ENCODE data around the gene ADGRF3.
A peak's percentile ranks its signal among the peaks of the same experiment; 100 is the strongest.

ADGRF3 gene

GRCh38 chr2:26349690-26350089, 3.1 kb upstream of the ADGRF3 start:
- H3K4me3 ChIP-seq (ENCODE audit: low read depth, low read length), result no peak overlapping the region
- TF ChIP-seq, protein P1, sequence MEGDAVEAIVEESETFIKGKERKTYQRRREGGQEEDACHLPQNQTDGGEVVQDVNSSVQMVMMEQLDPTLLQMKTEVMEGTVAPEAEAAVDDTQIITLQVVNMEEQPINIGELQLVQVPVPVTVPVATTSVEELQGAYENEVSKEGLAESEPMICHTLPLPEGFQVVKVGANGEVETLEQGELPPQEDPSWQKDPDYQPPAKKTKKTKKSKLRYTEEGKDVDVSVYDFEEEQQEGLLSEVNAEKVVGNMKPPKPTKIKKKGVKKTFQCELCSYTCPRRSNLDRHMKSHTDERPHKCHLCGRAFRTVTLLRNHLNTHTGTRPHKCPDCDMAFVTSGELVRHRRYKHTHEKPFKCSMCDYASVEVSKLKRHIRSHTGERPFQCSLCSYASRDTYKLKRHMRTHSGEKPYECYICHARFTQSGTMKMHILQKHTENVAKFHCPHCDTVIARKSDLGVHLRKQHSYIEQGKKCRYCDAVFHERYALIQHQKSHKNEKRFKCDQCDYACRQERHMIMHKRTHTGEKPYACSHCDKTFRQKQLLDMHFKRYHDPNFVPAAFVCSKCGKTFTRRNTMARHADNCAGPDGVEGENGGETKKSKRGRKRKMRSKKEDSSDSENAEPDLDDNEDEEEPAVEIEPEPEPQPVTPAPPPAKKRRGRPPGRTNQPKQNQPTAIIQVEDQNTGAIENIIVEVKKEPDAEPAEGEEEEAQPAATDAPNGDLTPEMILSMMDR (IDR thresholded peaks at IDR 0.05; ENCODE audit: low read depth, low read length), result no peak

- H3K4me3 ChIP-seq (ENCODE audit: low read depth, low read length), result peak overlapping the region; percentile 88
Measured at GRCh38 chr2:26347286-26347865, 787 bp upstream of the ADGRF3 start.

GRCh38 chr2:26345545-26346453, 790 bp downstream of the ADGRF3 start, which contains the start of gene SELENOI:
Gene SELENOI, plus strand, starts transcription at chr2:26346143. Its CDS starts 90 bp downstream, at chr2:26346233.
- peak within 1 kb of the TSS; percentile 88 for H3K4me3 ChIP-seq (ENCODE audit: low read depth, low read length)
- TF ChIP-seq, protein P1 (IDR thresholded peaks at IDR 0.05; ENCODE audit: low read depth, low read length), result no peak

More at GRCh38 chr2:26347286-26347865, 787 bp upstream of the ADGRF3 start:
- TF ChIP-seq, protein P1 (IDR thresholded peaks at IDR 0.05; ENCODE audit: low read depth, low read length), result no peak

- TF ChIP-seq, protein P1 (IDR thresholded peaks at IDR 0.05; ENCODE audit: low read depth, low read length), result no peak
- peak overlapping the region; percentile 88 for H3K4me3 ChIP-seq (ENCODE audit: low read depth, low read length)
Measured at GRCh38 chr2:26345283-26345544, 1.4 kb downstream of the ADGRF3 start.

DNA sequence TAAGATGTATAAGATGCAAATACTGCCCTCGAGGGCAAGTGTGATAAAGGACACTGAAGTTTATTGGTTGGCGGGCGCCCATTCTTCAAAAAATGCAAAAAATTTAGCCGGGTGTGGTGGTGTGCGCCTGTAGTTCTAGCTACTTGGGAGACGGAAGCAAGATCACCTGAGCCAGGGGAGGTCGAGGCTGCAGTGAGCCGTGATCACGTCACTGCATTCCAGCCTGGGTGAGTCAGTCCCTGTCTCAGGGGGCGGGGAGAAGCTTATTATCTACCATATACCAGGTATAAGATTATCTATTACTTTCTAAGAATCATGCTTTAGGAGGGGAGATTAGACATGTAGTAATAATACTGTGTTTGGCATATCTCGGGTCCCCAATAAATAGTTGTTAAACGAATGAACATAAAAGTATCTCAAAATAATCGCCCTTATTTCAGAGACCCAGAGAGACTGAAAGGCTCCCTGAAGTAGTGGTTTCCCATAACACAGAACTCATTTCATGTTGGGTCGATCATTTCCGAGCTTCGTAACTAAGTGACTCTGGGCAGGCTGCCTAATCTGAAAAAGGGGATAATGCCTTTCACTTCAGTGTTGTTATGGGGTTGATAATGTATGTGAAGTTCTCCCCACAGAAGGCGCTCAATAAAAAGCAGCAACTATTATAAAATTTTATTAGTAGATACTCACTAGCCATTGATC, 1.9 kb downstream of the ADGRF3 start:
- peak overlapping the region; percentile 88 for H3K4me3 ChIP-seq (ENCODE audit: low read depth, low read length)
- TF ChIP-seq, protein P1 (IDR thresholded peaks at IDR 0.05; ENCODE audit: low read depth, low read length), result no peak

DNA sequence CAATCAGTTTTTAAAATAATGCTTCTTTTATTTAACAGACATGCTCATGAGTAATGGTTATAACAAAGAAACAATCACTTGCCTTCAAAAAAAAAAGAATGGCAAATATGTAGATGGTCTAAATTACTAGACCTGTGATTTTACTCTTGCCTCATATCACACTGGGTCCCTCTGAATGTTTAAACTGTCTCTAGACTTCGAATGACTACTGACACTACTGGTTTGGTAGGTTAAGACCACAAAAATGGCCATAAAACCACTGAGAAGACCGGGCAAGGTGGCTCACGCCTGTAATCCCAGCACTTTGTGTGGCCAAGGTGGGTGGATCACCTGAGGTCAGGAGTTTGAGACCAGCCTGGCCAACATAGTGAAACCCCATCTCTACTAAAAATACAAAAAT, 5.8 kb downstream of the ADGRF3 start:
- H3K4me3 ChIP-seq (ENCODE audit: low read depth, low read length), result no peak overlapping the region

More for the DNA sequence above, 5.8 kb downstream of the ADGRF3 start:
- TF ChIP-seq, protein P1 (IDR thresholded peaks at IDR 0.05; ENCODE audit: low read depth, low read length), result no peak
